ENCODE data around the gene C2CD3. TPM values are rescaled to one million over a fixed set of nuclear protein-coding genes. Genes with fewer than 3 reads are reported as not detected.
A peak's percentile ranks its signal among the peaks of the same experiment; 100 is the strongest.

C2CD3 gene
- total RNA-seq, 4 donors from 2014 or later: 28.2 to 46.9 (median 35.1) TPM

DNA sequence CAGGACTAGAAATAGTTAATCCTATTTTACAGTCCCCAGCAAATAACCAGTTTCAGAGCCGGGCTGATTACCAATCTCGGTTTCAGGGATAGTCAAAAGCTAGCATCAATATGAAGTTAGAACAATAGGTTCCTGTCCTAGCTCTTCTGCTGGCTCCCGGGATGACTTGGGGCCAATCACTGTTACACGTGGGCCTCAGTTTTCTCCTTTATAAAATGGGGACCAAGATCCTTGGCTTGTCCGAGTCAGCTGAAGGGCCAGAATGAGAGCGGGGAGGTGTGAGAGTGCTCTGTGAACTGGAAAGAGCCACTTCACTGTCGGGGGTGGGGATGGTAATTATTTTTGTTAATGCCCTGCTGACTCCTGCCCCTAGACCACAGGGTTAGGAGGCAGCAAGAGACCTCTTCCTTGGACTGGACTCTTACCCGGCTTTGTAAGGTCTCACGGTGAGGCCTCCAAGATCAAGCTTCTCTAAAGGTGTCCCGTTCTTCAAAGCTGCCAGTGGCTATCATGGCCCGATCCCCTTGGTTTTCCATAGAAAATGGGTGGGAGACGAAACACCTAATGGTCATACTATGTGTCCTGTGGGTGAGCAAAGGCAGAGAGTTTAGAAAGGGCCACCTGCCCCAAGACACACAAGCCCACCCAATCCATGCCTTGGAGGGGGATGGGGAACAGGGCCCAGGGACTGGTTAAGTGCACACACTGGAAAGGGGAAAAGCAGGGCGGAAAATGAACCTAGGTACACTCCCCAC, 189.6 kb downstream of the C2CD3 start:
- no peak for TF ChIP-seq EP300 (IDR thresholded peaks at IDR 0.05)
- no peak for DNase-seq (ENCODE audit: low spot score in 2 of 2)
- 78 to 80% methylated on average over 13 of the region's 13 CpGs for WGBS, 2 donors
- Histone ChIP-seq H3K27me3 (no peaks in the 10 kb centered on the region), H3K4me3 (peak overlapping the region in 3 of 4 donors; percentile 2 to 64 (median 59)), H3K27ac (peak overlapping the region in 3 of 4 donors; percentile 85 to 90 (median 89)), H3K36me3 (peaks cover 0 to 29% (median 15%) of the 10 kb centered on the region in 3 donors), H3K9me3 (no peaks in the 10 kb centered on the region), H3K4me1 (peaks cover 0 to 17% (median 9%) of the 10 kb centered on the region in 4 donors)

DNA sequence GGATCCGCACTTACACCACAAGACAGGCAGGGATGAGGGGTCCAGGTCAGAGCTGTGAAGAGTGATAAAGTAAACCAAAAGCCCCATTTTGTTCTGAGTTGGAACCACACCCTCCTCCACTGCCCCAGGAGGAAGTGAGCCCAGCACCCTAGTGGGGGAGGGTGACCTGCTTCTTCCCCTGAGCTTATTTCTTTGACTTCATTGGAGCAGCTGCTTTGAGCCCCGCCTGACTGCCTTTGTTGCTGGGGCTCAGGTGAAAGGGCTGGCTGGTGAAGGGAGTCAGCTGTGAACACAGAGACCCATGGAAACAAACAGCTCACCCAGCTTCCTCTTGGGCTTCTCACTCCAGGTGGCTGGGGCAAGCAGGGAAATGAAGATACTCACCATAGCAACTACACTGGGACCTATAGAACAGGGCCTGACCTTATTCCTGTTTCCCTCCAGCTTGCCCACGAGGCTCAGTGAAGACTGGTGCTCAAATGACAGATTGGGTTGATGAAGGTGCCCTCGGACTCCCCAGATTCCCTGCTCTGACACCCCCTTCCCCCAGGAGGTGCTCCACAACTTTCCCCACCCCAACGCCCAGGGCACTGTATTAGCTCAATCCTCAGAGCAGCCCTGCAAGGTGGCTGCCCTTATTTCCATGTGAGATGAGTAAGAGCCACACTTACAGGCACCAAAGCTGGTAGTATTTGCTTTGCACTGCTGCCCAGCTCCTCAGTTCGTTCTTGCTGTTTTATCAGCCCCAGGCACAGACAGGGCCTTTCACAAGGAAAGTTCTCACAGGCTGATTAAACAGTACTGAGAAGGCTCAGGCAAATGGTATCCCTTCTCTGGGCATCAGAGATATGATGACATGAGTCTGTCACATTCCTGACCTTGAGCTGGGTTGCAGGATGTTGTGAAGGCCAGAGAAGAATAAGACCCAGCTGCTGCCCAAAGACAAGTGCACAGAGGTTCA, 190.5 kb downstream of the C2CD3 start:
- H3K4me1 ChIP-seq: peaks cover 0 to 17% (median 9%) of the 10 kb centered on the region in 4 donors
- no peak for DNase-seq (ENCODE audit: low spot score in 2 of 2)
- TF ChIP-seq POLR2A (IDR thresholded peaks at IDR 0.05): peak in 1 of 2 donors; percentile 16
- TF ChIP-seq CTCF (IDR thresholded peaks at IDR 0.05): no peak
- peaks cover 0 to 38% (median 15%) of the 10 kb centered on the region in 3 donors for H3K36me3 ChIP-seq
- peak overlapping the region in 2 of 4 donors; percentile 59 to 64 for H3K4me3 ChIP-seq
- peak overlapping the region in 3 of 4 donors; percentile 57 to 90 (median 89) for H3K27ac ChIP-seq
- no peaks in the 10 kb centered on the region for H3K27me3 ChIP-seq
- H3K9me3 ChIP-seq: no peaks in the 10 kb centered on the region
- 61 to 66% methylated on average over 6 of the region's 6 CpGs for WGBS, 2 donors

DNA sequence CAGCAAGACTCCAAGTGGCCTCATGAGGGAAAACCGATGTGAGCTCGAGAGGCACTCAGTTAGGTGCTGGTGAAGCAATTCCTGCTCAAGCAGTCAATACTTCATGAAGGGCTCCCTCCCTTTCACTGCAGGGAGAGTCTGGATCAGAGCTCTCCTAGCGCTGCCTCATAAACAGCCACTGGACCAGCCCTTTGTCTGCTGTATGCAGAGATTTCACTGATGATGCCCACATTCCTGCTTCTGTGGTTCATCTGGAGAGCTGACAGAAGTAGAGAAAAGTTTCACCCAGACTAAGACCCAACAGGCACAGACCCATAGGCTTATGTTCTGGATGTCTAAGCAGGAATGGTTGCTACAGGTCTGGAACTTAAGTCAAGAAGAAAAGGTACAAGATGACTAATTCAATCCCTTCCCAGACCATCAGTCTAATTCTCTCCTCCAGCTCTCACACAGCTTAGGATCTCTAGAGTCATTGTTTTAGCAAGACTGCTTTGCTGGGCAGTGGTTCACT, 192.2 kb downstream of the C2CD3 start:
- Histone ChIP-seq H3K9me3 (no peaks in the 10 kb centered on the region), H3K4me3 (no peak overlapping the region), H3K36me3 (peaks cover 0 to 48% (median 15%) of the 10 kb centered on the region in 3 donors), H3K4me1 (peaks cover 0 to 27% (median 14%) of the 10 kb centered on the region in 4 donors), H3K27ac (peak overlapping the region in 1 of 4 donors; percentile 90), H3K27me3 (no peaks in the 10 kb centered on the region)
- TF ChIP-seq POLR2A (IDR thresholded peaks at IDR 0.05) (no peak), EP300 (IDR thresholded peaks at IDR 0.05) (no peak), CTCF (IDR thresholded peaks at IDR 0.05) (no peak)
- WGBS, 2 donors: 84 to 100% methylated on average over 1 to 3 of the region's 3 CpGs
- DNase-seq (ENCODE audit: low spot score in 2 of 2): no peak

DNA sequence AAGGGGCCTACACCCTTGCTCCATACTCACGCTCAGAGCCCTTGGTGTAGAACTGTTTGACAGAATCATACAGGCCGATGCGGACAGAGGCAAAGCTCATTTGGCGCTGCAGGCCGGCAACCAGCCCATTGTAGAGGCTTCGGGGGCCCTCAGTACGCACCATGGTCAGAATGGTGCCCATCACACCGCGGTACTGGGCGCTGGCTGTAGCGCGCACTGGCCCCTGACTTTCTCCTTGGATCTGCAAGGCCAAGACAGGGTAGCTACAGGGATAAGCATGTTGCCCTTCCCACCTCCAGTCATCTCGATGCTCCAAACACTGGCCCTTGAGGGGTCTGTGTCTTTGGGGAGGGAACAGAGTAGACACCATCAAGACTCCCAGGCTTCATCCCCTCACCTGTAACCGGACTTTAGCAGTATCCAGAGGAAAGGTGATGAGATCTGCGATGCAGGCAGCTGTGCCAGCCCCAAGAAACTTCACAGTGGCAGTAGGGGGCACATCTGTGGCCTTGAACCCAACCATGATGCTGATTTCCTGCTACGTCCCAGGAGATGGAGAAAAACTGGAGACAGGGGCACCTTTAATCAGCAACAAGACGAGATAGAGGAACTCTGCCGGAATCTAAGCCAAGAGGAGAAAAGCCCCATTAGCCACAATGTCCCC, 192.8 kb downstream of the C2CD3 start:
- TF ChIP-seq POLR2A (IDR thresholded peaks at IDR 0.05) (no peak), CTCF (IDR thresholded peaks at IDR 0.05) (no peak), EP300 (IDR thresholded peaks at IDR 0.05) (no peak)
- no peak overlapping the region for H3K27ac ChIP-seq
- H3K36me3 ChIP-seq: peaks cover 0 to 48% (median 15%) of the 10 kb centered on the region in 3 donors
- no peaks in the 10 kb centered on the region for H3K9me3 ChIP-seq
- WGBS, 2 donors: 96 to 97% methylated on average over 16 to 18 of the region's 18 CpGs
- H3K4me3 ChIP-seq: no peak overlapping the region
- H3K4me1 ChIP-seq: peaks cover 0 to 32% (median 16%) of the 10 kb centered on the region in 4 donors
- H3K27me3 ChIP-seq: no peaks in the 10 kb centered on the region
- no peak for DNase-seq (ENCODE audit: low spot score in 2 of 2)

Measured in tibial nerve (tissue), 4 donors.